Fibroblast of lung (primary cell): Measurements from ENCODE around the gene MRTFA.

Experiments
- CTCF ChIP-seq, 2 donors: IDR thresholded peaks in 1 of 2; conservative IDR thresholded peaks in 1 of 2; 1 replicate in 1 of 2; 2 replicates in 1 of 2; pipeline ENCODE4 v1.5.1; 2011 to 2012; ENCODE audit warnings: low read length in 2 of 2, control low read depth in 1 of 2, inconsistent platforms in 1 of 2, low read depth in 1 of 2, mild to moderate bottlenecking in 1 of 2
- EZH2 ChIP-seq: IDR thresholded peaks from 2 replicates; pipeline ENCODE4 v1.5.1; 2012; ENCODE audit warnings: low read length, control low read depth, mild to moderate bottlenecking; ENCODE audit errors: missing control alignments

- TF ChIP-seq CTCF (conservative IDR thresholded peaks at IDR 0.05 in 1 of 2, IDR thresholded peaks at IDR 0.05 in 1 of 2; ENCODE audit: low read depth in 1 of 2, low read length in 2 of 2) = no peak
- TF ChIP-seq EZH2 = no peak
Observed at GRCh38 chr22:40421941-40422340, 214.6 kb downstream of the MRTFA start.
